BE2C (cell line): ENCODE measurements around the gene USP4.

ENCODE experiments used
- DNase-seq: peaks from one replicate; pipeline ENCODE4 v3.0.0-alpha.2; 2020
- H3K27me3 ChIP-seq: fragments of 250-450 bp; sonication (Bioruptor Pico); 2 replicates; pipeline ENCODE4 v1.5.1; 2020; ENCODE audit warnings: mild to moderate bottlenecking
- H3K36me3 ChIP-seq: fragments of 250-450 bp; sonication (Bioruptor Pico); 2 replicates; pipeline ENCODE4 v1.5.1; 2020; ENCODE audit warnings: mild to moderate bottlenecking
- H3K4me1 ChIP-seq: fragments of 250-450 bp; sonication (Bioruptor Pico); 2 replicates; pipeline ENCODE4 v1.5.1; 2020
- H3K4me3 ChIP-seq: 2 replicates; pipeline ENCODE4 v1.5.1; 2011; ENCODE audit warnings: low read depth, low read length
- H3K9me3 ChIP-seq: fragments of 250-450 bp; sonication (Bioruptor Pico); 2 replicates; pipeline ENCODE4 v1.5.1; 2020
- TF ChIP-seq, protein P1 (sequence below): IDR thresholded peaks from 2 replicates; pipeline ENCODE4 v1.5.1; 2012; ENCODE audit warnings: mild to moderate bottlenecking, low read depth, low read length

Gene USP4

DNA sequence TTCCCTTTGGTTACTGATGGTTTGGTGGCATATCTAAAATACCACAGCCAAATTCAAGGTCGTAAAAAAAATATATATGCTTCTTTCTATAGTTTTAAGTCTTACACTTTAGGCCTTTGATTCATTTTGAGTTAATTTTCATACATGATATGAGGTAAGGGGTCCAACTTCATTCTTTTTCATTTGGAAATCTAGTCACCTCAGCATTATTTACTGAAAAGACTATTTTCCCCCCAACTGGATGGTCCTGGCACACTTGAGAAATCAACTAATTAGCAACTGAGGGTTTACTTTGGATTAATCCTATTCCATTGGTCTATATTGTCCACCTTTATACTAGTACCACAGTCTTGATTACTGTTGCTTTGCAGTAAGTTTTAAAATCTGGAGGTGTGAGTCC, 45.8 kb upstream of the USP4 start:
- DNase-seq, result no peak
- Histone ChIP-seq H3K27me3 (no peaks in the 10 kb centered on the region), H3K9me3 (no peaks in the 10 kb centered on the region), H3K4me3 (no peak overlapping the region), H3K4me1 (no peaks in the 10 kb centered on the region), H3K36me3 (no peaks in the 10 kb centered on the region)
- TF ChIP-seq, protein P1, sequence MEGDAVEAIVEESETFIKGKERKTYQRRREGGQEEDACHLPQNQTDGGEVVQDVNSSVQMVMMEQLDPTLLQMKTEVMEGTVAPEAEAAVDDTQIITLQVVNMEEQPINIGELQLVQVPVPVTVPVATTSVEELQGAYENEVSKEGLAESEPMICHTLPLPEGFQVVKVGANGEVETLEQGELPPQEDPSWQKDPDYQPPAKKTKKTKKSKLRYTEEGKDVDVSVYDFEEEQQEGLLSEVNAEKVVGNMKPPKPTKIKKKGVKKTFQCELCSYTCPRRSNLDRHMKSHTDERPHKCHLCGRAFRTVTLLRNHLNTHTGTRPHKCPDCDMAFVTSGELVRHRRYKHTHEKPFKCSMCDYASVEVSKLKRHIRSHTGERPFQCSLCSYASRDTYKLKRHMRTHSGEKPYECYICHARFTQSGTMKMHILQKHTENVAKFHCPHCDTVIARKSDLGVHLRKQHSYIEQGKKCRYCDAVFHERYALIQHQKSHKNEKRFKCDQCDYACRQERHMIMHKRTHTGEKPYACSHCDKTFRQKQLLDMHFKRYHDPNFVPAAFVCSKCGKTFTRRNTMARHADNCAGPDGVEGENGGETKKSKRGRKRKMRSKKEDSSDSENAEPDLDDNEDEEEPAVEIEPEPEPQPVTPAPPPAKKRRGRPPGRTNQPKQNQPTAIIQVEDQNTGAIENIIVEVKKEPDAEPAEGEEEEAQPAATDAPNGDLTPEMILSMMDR, result no peak

DNA sequence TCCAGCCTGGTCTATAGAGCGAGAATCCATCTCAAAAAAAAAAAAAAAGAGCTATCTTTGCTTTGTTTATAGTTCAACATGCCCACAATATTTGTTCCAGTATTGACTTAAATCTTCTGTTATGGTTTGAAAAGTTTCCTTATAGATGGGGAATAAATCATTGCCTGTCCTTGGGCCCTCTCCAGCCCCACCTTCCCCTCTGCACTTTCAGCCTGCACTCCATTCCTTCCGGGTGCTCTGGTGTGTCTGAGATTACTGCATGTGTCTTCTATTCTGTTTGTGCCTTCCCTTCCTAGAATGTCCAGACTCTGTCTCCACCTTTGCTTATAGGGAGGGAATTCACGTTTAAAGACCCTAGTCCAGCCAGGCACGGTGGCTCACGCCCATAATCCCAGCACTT, 43.5 kb upstream of the USP4 start:
- Histone ChIP-seq H3K27me3 (no peaks in the 10 kb centered on the region), H3K4me1 (no peaks in the 10 kb centered on the region), H3K36me3 (no peaks in the 10 kb centered on the region), H3K4me3 (no peak overlapping the region), H3K9me3 (no peaks in the 10 kb centered on the region)
- TF ChIP-seq, protein P1, result no peak
- DNase-seq, result no peak

DNA sequence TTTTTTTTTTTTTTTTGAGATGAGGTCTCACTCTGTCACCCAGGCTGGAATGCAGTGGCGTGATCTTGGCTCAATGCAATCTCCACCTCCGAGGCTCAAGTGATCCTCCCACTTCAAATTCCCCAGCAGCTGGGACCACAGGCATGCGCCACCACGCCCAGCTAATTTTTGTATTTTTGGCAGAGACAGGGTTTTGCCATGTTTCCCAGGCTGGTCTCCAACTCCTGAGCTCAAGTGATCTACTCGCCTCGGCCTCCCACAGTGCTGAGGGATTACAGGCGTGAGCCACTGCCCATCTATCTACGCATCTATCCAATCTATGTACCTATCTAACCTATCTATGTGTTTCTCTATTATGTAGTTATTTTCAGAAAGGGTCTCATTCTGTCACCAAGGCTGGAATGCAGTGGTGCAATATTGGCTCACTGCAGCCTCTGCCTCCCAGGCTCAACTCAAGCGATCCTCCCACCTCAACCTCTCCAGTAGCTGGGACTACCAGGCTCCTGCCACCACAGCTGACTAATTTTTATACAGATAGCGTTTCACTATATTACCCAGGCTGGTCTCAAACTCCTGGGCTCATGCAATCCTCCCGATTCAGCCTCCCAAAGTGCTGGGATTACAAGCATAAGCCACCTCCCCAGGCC, 38.5 kb upstream of the USP4 start:
- TF ChIP-seq, protein P1, result no peak
- H3K4me1 ChIP-seq, result no peaks in the 10 kb centered on the region
- H3K4me3 ChIP-seq, result no peak overlapping the region
- DNase-seq, result no peak
- H3K36me3 ChIP-seq, result peaks cover 2% of the 10 kb centered on the region
- no peaks in the 10 kb centered on the region for H3K9me3 ChIP-seq
- no peaks in the 10 kb centered on the region for H3K27me3 ChIP-seq

DNA sequence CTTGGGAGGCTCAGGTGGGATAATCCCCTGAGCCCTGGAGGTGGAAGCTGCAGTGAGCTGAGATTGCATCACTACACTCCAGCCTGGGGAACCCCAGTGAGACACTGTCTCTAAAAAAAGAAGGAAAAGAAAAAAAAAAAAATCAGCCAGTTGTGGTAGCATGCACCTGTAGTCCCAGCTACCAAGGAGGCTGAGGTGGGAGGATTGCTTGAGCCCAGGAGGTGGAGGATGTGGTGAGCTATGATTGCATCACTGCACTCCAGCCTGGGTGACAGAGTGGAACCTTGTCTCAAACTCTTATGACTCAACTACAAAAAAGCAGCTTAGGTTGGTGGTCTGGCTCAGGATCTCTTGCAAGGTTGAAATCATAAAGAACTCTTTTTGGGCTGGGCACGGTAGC, 37.6 kb upstream of the USP4 start:
- Histone ChIP-seq H3K4me3 (no peak overlapping the region), H3K4me1 (no peaks in the 10 kb centered on the region), H3K36me3 (peaks cover 8% of the 10 kb centered on the region), H3K9me3 (no peaks in the 10 kb centered on the region), H3K27me3 (no peaks in the 10 kb centered on the region)
- no peak for DNase-seq
- TF ChIP-seq, protein P1, result no peak

DNA sequence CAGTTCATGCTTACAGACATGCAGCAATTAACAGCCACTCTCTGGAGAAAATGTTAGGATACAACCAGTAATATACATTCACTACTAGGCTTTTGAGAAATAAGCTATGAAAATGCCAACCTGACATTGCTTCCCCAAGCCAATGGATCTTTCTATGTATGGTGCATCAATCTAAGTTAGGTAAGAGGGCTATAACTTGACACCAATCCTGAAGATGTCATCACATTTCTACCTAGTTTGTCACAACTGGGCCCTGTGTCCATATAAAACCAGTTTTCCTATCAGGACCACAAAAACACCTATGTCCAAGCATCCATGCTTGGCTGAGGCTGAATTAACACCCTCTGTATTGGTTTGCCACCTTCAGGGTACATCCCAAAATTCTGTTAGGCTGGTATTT, 32.1 kb upstream of the USP4 start:
- Histone ChIP-seq H3K36me3 (peaks cover 20% of the 10 kb centered on the region), H3K4me1 (no peaks in the 10 kb centered on the region), H3K9me3 (no peaks in the 10 kb centered on the region), H3K27me3 (no peaks in the 10 kb centered on the region), H3K4me3 (no peak overlapping the region)
- TF ChIP-seq, protein P1, result no peak
- no peak for DNase-seq

DNA sequence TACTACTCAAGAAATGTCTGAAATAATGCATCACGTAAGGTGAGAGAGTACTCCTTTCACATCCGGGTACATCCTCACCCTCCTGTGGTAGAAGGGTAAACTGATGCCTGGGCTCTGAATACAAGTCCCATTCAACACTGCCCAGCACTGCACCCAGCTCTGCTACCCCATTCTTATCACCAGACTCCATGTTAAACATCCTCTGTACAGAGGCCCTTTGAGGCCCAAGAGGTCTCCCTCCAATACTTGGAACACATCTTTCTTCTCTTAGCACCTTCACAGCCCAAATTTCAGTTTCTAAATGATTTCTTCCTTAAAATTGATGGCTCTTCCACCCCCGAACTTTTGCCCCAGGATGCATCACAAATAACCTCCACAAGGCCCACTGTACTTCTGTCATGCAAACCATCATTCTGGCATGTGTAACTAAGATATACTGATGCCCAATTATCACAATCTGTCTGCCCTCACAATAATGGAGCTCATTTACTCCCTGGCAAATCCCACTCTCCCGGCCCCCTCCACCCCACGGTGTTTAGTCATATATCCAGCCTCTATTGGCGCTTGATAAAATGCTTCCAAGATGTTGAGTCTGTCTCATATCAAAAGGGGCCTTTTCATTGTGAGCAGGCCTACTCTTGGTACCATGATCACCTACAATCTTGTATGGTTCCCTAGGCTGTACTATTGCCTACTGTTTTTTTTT, 30.9 kb upstream of the USP4 start:
- H3K36me3 ChIP-seq, result peaks cover 27% of the 10 kb centered on the region
- TF ChIP-seq, protein P1, result no peak
- no peak overlapping the region for H3K4me3 ChIP-seq
- no peaks in the 10 kb centered on the region for H3K4me1 ChIP-seq
- no peaks in the 10 kb centered on the region for H3K27me3 ChIP-seq
- H3K9me3 ChIP-seq, result no peaks in the 10 kb centered on the region
- no peak for DNase-seq
